Activated T-cell treated with anti-CD3 and anti-CD28 coated beads, Interleukin-2, amount 50 U/mL, for 4 hours (primary cell): ENCODE data around the gene KRT36. TPM values are rescaled to one million over a fixed set of nuclear protein-coding genes. Genes with fewer than 3 reads are reported as not detected.
A peak's percentile ranks its signal among the peaks of the same experiment; 100 is the strongest.

Experiments
- ATAC-seq, 2 donors: fragments of 200-7000 bp; cut with Tn5 transposase; one replicate each; pipeline ENCODE4 v1.10.0; 2021
- DNase-seq: peaks from one replicate; pipeline ENCODE4 v3.0.0-alpha.2; 2020
- H3K27me3 Mint-ChIP-seq: one replicate; pipeline ENCODE4 v1.8.0; 2021; ENCODE audit warnings: low read depth, mixed read lengths
- H3K36me3 Mint-ChIP-seq: one replicate; pipeline ENCODE4 v1.8.0; 2022; ENCODE audit warnings: mixed read lengths; ENCODE audit not compliant: insufficient read depth
- H3K4me1 Mint-ChIP-seq: one replicate; pipeline ENCODE4 v1.8.0; 2021; ENCODE audit warnings: low read depth, mixed read lengths
- H3K4me3 Mint-ChIP-seq: one replicate; pipeline ENCODE4 v1.8.0; 2021; ENCODE audit warnings: mild to moderate bottlenecking, moderate library complexity, mixed read lengths
- H3K9me3 Mint-ChIP-seq: one replicate; pipeline ENCODE4 v1.8.0; 2021; ENCODE audit warnings: mixed read lengths
- total RNA-seq, 3 donors: library from RNA; stranded (reverse); gene quantifications; one replicate each; pipeline ENCODE4 v1.2.1, GENCODE V29; 2021

The KRT36 gene
- total RNA-seq, result not detected

GRCh38 chr17:41489531-41489930 lies at the start of gene KRT36:
KRT36 (minus strand) TSS chr17:41489910; CDS start chr17:41489864, 46 bp downstream.
- Mint-ChIP-seq H3K36me3 (no peaks in the 10 kb centered on the region), H3K9me3 (no peaks in the 10 kb centered on the region), H3K27me3 (peaks cover 5% of the 10 kb centered on the region), H3K4me1 (peaks cover 9% of the 10 kb centered on the region), H3K4me3 (no peak within 1 kb of the TSS)
- no peak for DNase-seq
- no peak for ATAC-seq

GRCh38 chr17:41539071-41539492 lies 49.4 kb upstream of the KRT36 start:
- no peaks in the 10 kb centered on the region for H3K9me3 Mint-ChIP-seq
- ATAC-seq (no peak), DNase-seq (no peak)
- no peaks in the 10 kb centered on the region for H3K36me3 Mint-ChIP-seq
- no peak overlapping the region for H3K4me3 Mint-ChIP-seq
- peaks cover 11% of the 10 kb centered on the region for H3K27me3 Mint-ChIP-seq
- H3K4me1 Mint-ChIP-seq, result no peaks in the 10 kb centered on the region

- H3K36me3 Mint-ChIP-seq, result no peaks in the 10 kb centered on the region
- ATAC-seq (no peak), DNase-seq (no peak)
- peaks cover 10% of the 10 kb centered on the region for H3K27me3 Mint-ChIP-seq
- no peaks in the 10 kb centered on the region for H3K4me1 Mint-ChIP-seq
- no peak overlapping the region for H3K4me3 Mint-ChIP-seq
- no peaks in the 10 kb centered on the region for H3K9me3 Mint-ChIP-seq
Measured at GRCh38 chr17:41538565-41538991, 48.9 kb upstream of the KRT36 start.

- Mint-ChIP-seq H3K4me3 (no peak overlapping the region), H3K27me3 (peaks cover 10% of the 10 kb centered on the region), H3K9me3 (no peaks in the 10 kb centered on the region), H3K36me3 (no peaks in the 10 kb centered on the region), H3K4me1 (no peaks in the 10 kb centered on the region)
- ATAC-seq (no peak), DNase-seq (no peak)
Measured at GRCh38 chr17:41537990-41538389, 48.3 kb upstream of the KRT36 start.

- H3K27me3 Mint-ChIP-seq, result peaks cover 12% of the 10 kb centered on the region
- DNase-seq, result no peak
- no peaks in the 10 kb centered on the region for H3K36me3 Mint-ChIP-seq
Measured at GRCh38 chr17:41537614-41537954, 47.9 kb upstream of the KRT36 start.

GRCh38 chr17:41536741-41537613 lies 47.3 kb upstream of the KRT36 start:
- H3K4me1 Mint-ChIP-seq, result no peaks in the 10 kb centered on the region
- DNase-seq, result no peak
- no peaks in the 10 kb centered on the region for H3K36me3 Mint-ChIP-seq
- no peak for ATAC-seq
- peaks cover 18% of the 10 kb centered on the region for H3K27me3 Mint-ChIP-seq
- H3K9me3 Mint-ChIP-seq, result no peaks in the 10 kb centered on the region
- H3K4me3 Mint-ChIP-seq, result no peak overlapping the region

More at GRCh38 chr17:41537614-41537954, 47.9 kb upstream of the KRT36 start:
- ATAC-seq, result no peak
- Mint-ChIP-seq H3K9me3 (no peaks in the 10 kb centered on the region), H3K4me3 (no peak overlapping the region), H3K4me1 (no peaks in the 10 kb centered on the region)

GRCh38 chr17:41535764-41536481 lies 46.2 kb upstream of the KRT36 start:
- Mint-ChIP-seq H3K4me3 (no peak overlapping the region), H3K4me1 (no peaks in the 10 kb centered on the region), H3K36me3 (no peaks in the 10 kb centered on the region), H3K9me3 (no peaks in the 10 kb centered on the region), H3K27me3 (peaks cover 22% of the 10 kb centered on the region)
- DNase-seq, result no peak
- no peak for ATAC-seq

- no peaks in the 10 kb centered on the region for H3K4me1 Mint-ChIP-seq
- H3K4me3 Mint-ChIP-seq, result no peak overlapping the region
- H3K36me3 Mint-ChIP-seq, result no peaks in the 10 kb centered on the region
Measured at GRCh38 chr17:41534899-41535546, 45.3 kb upstream of the KRT36 start.

GRCh38 chr17:41533613-41534012 lies 43.9 kb upstream of the KRT36 start:
- Mint-ChIP-seq H3K27me3 (peaks cover 41% of the 10 kb centered on the region), H3K4me1 (peaks cover 2% of the 10 kb centered on the region), H3K4me3 (no peak overlapping the region), H3K36me3 (no peaks in the 10 kb centered on the region), H3K9me3 (no peaks in the 10 kb centered on the region)
- no peak for ATAC-seq
- no peak for DNase-seq

More at GRCh38 chr17:41534899-41535546, 45.3 kb upstream of the KRT36 start:
- peaks cover 27% of the 10 kb centered on the region for H3K27me3 Mint-ChIP-seq
- ATAC-seq, result no peak
- no peak for DNase-seq
- no peaks in the 10 kb centered on the region for H3K9me3 Mint-ChIP-seq

- Mint-ChIP-seq H3K36me3 (no peaks in the 10 kb centered on the region), H3K27me3 (peaks cover 46% of the 10 kb centered on the region), H3K9me3 (no peaks in the 10 kb centered on the region), H3K4me3 (no peak overlapping the region), H3K4me1 (peaks cover 4% of the 10 kb centered on the region)
- ATAC-seq (no peak), DNase-seq (no peak)
Measured at GRCh38 chr17:41532947-41533570, 43.3 kb upstream of the KRT36 start.

GRCh38 chr17:41531993-41532392 lies 42.3 kb upstream of the KRT36 start:
- no peak for DNase-seq
- Mint-ChIP-seq H3K4me1 (peaks cover 6% of the 10 kb centered on the region), H3K4me3 (no peak overlapping the region), H3K27me3 (peaks cover 51% of the 10 kb centered on the region), H3K9me3 (no peaks in the 10 kb centered on the region), H3K36me3 (no peaks in the 10 kb centered on the region)
- no peak for ATAC-seq

GRCh38 chr17:41530062-41531048 lies 40.6 kb upstream of the KRT36 start:
- DNase-seq (no peak), ATAC-seq (no peak)
- Mint-ChIP-seq H3K36me3 (no peaks in the 10 kb centered on the region), H3K27me3 (peaks cover 53% of the 10 kb centered on the region), H3K9me3 (no peaks in the 10 kb centered on the region), H3K4me3 (no peak overlapping the region), H3K4me1 (peaks cover 6% of the 10 kb centered on the region)

GRCh38 chr17:41529491-41529915 lies 39.8 kb upstream of the KRT36 start:
- ATAC-seq, result no peak
- H3K36me3 Mint-ChIP-seq, result no peaks in the 10 kb centered on the region
- peaks cover 6% of the 10 kb centered on the region for H3K4me1 Mint-ChIP-seq

More at GRCh38 chr17:41529491-41529915, 39.8 kb upstream of the KRT36 start:
- Mint-ChIP-seq H3K9me3 (no peaks in the 10 kb centered on the region), H3K27me3 (peaks cover 52% of the 10 kb centered on the region), H3K4me3 (peak overlapping the region; percentile 22)
- DNase-seq, result no peak
